Muscle of leg (tissue), 11 donors: ENCODE measurements around the gene LPP. TPM values are rescaled to one million over a fixed set of nuclear protein-coding genes. Genes with fewer than 3 reads are reported as not detected.

Experiments used
- DNase-seq: peaks from one replicate; pipeline ENCODE4 v3.0.0; 2013
- H3K27ac ChIP-seq: one replicate; pipeline ENCODE4 v1.5.1; 2013; ENCODE audit warnings: mild to moderate bottlenecking, low read length, control low read depth
- H3K27me3 ChIP-seq: one replicate; pipeline ENCODE4 v1.6.1; 2013; ENCODE audit warnings: low read length; ENCODE audit not compliant: control insufficient read depth, insufficient read depth
- H3K36me3 ChIP-seq: one replicate; pipeline ENCODE4 v1.6.1; 2013; ENCODE audit warnings: low read length; ENCODE audit not compliant: control insufficient read depth, insufficient read depth
- H3K4me1 ChIP-seq: one replicate; pipeline ENCODE4 v1.6.1; 2013; ENCODE audit warnings: low read length; ENCODE audit not compliant: control insufficient read depth, insufficient read depth
- H3K4me3 ChIP-seq: one replicate; pipeline ENCODE4 v1.5.1; 2013; ENCODE audit warnings: low read length, control low read depth
- H3K9me3 ChIP-seq: replicated peaks from 2 replicates; pipeline ENCODE4 v1.6.1; 2013; ENCODE audit warnings: low read depth, low read length; ENCODE audit not compliant: control insufficient read depth
- WGBS: methylation state at CpG from one replicate; pipeline ENCODE4 v1.1.5; 2013; ENCODE audit warnings: missing lambda C conversion rate; ENCODE audit not compliant: insufficient coverage; 5-methylcytosine and 5-hydroxymethylcytosine counted together
- polyA plus RNA-seq, 8 donors: library from polyadenylated mRNA; unstranded; fragments of 120-200 nt; gene quantifications; one replicate each; pipeline versions ENCODE4 v1.2.1 to v1.2.3, GENCODE V29; 2013; ENCODE audit warnings: inconsistent platforms in 1 of 8, low replicate concordance in 1 of 8; ENCODE audit not compliant: insufficient read length in 8 of 8, insufficient read depth in 1 of 8
- total RNA-seq: library from RNA; stranded (reverse); fragments of 120-200 nt; gene quantifications from one replicate; pipeline ENCODE4 v1.2.4, GENCODE V29; 2013

LPP gene
- total and polyA plus RNA-seq, 9 donors = 8.9 to 24.3 (median 13.5) TPM

- DNase-seq = no peak
- Histone ChIP-seq H3K4me3 (no peak overlapping the region), H3K4me1 (peaks cover 3% of the 10 kb centered on the region), H3K9me3 (no peaks in the 10 kb centered on the region), H3K27me3 (no peaks in the 10 kb centered on the region), H3K27ac (no peak overlapping the region), H3K36me3 (no peaks in the 10 kb centered on the region)
- 84% methylated on average over 4 of the region's 5 CpGs for WGBS
These were observed 536.1 kb downstream of the LPP start for GRCh38 chr3:188690064-188690463.

- no CpG with 5 or more reads among the region's 1 CpG for WGBS
- no peaks in the 10 kb centered on the region for H3K9me3 ChIP-seq
- peaks cover 3% of the 10 kb centered on the region for H3K4me1 ChIP-seq
- DNase-seq = no peak
- no peaks in the 10 kb centered on the region for H3K27me3 ChIP-seq
- no peaks in the 10 kb centered on the region for H3K36me3 ChIP-seq
- no peak overlapping the region for H3K4me3 ChIP-seq
- H3K27ac ChIP-seq = no peak overlapping the region
These were observed 537.0 kb downstream of the LPP start for GRCh38 chr3:188691004-188691403.

DNA sequence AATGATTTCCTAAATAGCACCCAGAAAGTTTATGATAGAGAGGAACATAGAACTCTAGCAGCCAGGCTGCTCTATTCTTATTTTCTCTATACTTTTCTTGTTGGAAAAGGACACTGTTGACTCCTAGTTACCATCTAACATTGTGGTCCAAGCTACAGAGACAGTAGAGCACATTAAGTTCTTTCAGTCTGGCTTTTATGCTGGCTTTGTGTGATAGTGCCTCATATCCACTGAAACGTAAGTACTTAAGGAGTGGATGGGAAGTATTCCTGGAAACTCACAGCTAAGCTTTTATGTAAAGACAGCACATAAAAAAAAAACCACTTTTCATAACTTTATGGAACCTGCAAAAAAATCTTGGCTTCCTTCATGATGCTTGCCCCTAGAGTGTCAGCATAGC lies 537.7 kb downstream of the LPP start:
- H3K36me3 ChIP-seq = no peaks in the 10 kb centered on the region
- no peaks in the 10 kb centered on the region for H3K9me3 ChIP-seq
- WGBS = no CpG with 5 or more reads among the region's 1 CpG
- no peak overlapping the region for H3K27ac ChIP-seq
- H3K4me3 ChIP-seq = no peak overlapping the region
- no peaks in the 10 kb centered on the region for H3K27me3 ChIP-seq
- H3K4me1 ChIP-seq = peaks cover 3% of the 10 kb centered on the region
- no peak for DNase-seq

- peaks cover 3% of the 10 kb centered on the region for H3K4me1 ChIP-seq
- no peak for DNase-seq
- H3K4me3 ChIP-seq = no peak overlapping the region
- no peaks in the 10 kb centered on the region for H3K36me3 ChIP-seq
- H3K27me3 ChIP-seq = no peaks in the 10 kb centered on the region
- no CpG with 5 or more reads among the region's 2 CpGs for WGBS
- no peak overlapping the region for H3K27ac ChIP-seq
- no peaks in the 10 kb centered on the region for H3K9me3 ChIP-seq
These were observed 538.7 kb downstream of the LPP start for GRCh38 chr3:188692700-188693099.

- Histone ChIP-seq H3K4me1 (peaks cover 3% of the 10 kb centered on the region), H3K9me3 (no peaks in the 10 kb centered on the region), H3K27me3 (no peaks in the 10 kb centered on the region), H3K36me3 (no peaks in the 10 kb centered on the region), H3K4me3 (no peak overlapping the region), H3K27ac (no peak overlapping the region)
- DNase-seq = no peak
- WGBS = 75% methylated on average over 4 of the region's 7 CpGs
These were observed 539.5 kb downstream of the LPP start for GRCh38 chr3:188693435-188693834.

DNA sequence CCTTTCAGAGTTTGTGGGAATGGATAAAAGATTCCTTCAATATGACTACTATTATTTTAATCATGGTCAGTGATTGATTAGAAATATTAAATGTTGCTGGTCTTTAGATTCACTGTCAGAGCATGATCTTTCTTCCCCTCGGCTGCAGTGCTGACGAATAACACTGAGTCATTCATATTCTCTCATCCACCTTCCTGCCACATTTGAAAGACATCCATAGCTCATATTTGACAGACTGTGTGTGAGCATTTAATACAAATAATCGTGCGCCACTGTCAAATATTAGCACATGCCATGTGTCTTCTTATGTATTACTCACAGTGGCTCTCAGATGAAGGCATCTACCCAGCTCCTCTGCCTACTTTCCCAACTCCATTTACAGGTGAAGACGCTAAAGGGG lies 541.3 kb downstream of the LPP start:
- H3K4me1 ChIP-seq = no peaks in the 10 kb centered on the region
- DNase-seq = no peak
- H3K36me3 ChIP-seq = no peaks in the 10 kb centered on the region
- no peaks in the 10 kb centered on the region for H3K9me3 ChIP-seq
- WGBS = no CpG with 5 or more reads among the region's 5 CpGs
- no peak overlapping the region for H3K27ac ChIP-seq
- H3K4me3 ChIP-seq = no peak overlapping the region
- H3K27me3 ChIP-seq = no peaks in the 10 kb centered on the region

DNA sequence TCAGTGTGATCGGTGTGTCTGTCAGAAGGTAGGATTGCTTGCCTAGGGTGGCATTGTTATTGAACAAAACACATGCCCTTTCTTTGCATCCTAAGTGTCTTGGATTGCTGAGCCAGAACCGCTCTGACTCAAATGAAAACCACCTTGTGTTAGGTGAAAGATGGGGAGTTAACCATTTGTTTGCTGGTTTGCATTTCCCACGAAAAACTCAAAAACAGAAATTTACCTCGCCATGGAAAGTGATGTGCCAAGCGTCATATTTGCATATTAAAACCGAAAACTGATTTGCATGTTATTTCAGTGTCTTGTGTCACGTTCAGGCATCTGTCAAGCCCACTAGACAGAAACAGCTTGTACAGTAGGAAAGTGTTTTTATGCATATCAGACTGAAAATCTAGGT lies 543.2 kb downstream of the LPP start:
- H3K4me3 ChIP-seq = no peak overlapping the region
- no peaks in the 10 kb centered on the region for H3K4me1 ChIP-seq
- no peaks in the 10 kb centered on the region for H3K36me3 ChIP-seq
- H3K27ac ChIP-seq = no peak overlapping the region
- DNase-seq = no peak
- H3K27me3 ChIP-seq = no peaks in the 10 kb centered on the region
- WGBS = 80% methylated on average over 4 of the region's 7 CpGs
- no peaks in the 10 kb centered on the region for H3K9me3 ChIP-seq

GRCh38 chr3:188698436-188698835 lies 544.5 kb downstream of the LPP start:
- Histone ChIP-seq H3K36me3 (no peaks in the 10 kb centered on the region), H3K4me1 (no peaks in the 10 kb centered on the region), H3K27ac (no peak overlapping the region), H3K4me3 (no peak overlapping the region), H3K9me3 (no peaks in the 10 kb centered on the region), H3K27me3 (no peaks in the 10 kb centered on the region)
- DNase-seq = no peak
- WGBS = 98% methylated on average over 9 of the region's 12 CpGs

- no peaks in the 10 kb centered on the region for H3K9me3 ChIP-seq
- H3K27ac ChIP-seq = no peak overlapping the region
- DNase-seq = no peak
- no peaks in the 10 kb centered on the region for H3K4me1 ChIP-seq
- no peak overlapping the region for H3K4me3 ChIP-seq
- H3K36me3 ChIP-seq = no peaks in the 10 kb centered on the region
- H3K27me3 ChIP-seq = no peaks in the 10 kb centered on the region
These were observed 546.5 kb downstream of the LPP start for GRCh38 chr3:188700501-188700900.

GRCh38 chr3:188700918-188701317 lies 547.0 kb downstream of the LPP start:
- no peaks in the 10 kb centered on the region for H3K36me3 ChIP-seq
- no peaks in the 10 kb centered on the region for H3K4me1 ChIP-seq
- H3K4me3 ChIP-seq = no peak overlapping the region
- H3K27me3 ChIP-seq = no peaks in the 10 kb centered on the region
- no peak for DNase-seq
- H3K9me3 ChIP-seq = no peaks in the 10 kb centered on the region
- no peak overlapping the region for H3K27ac ChIP-seq

DNA sequence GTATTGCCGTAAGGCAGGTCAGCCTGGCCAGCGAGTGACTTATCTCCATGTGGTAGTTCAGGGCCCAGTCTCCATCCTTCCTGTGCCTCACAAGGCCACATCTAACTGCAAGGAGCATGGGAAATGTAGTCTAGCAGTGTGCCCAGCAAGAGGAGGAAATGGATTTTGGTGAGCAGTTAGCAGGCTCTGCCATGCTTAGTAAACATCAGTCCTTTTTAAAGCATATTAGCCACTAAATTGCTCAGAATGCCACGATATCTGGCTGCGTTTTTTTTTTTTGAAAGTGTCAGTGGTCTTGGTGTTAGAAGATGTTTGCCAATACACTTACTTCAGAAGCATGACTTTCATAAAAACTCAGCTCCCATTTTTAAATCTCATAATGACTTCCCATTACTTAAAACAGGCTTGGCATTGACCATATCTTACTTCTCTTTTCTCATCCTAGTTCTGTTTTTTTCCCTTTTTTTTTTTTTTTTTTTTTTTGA lies 547.6 kb downstream of the LPP start:
- H3K4me1 ChIP-seq = no peaks in the 10 kb centered on the region
- no peaks in the 10 kb centered on the region for H3K36me3 ChIP-seq
- H3K4me3 ChIP-seq = no peak overlapping the region
- H3K9me3 ChIP-seq = no peaks in the 10 kb centered on the region
- DNase-seq = no peak
- no peaks in the 10 kb centered on the region for H3K27me3 ChIP-seq
- no CpG with 5 or more reads among the region's 4 CpGs for WGBS
- no peak overlapping the region for H3K27ac ChIP-seq
